Rectal smooth muscle tissue (tissue), 1 donor: ENCODE data around the gene NID2.

Experiments used
- H3K27ac ChIP-seq: one replicate; pipeline ENCODE4 v1.7.0; 2013; ENCODE audit warnings: low read depth, low read length, inconsistent platforms
- H3K27me3 ChIP-seq: one replicate; pipeline ENCODE4 v1.7.0; 2013; ENCODE audit warnings: low read length; ENCODE audit not compliant: control insufficient read depth, insufficient read depth
- H3K36me3 ChIP-seq: one replicate; pipeline ENCODE4 v1.7.0; 2013; ENCODE audit warnings: low read length; ENCODE audit not compliant: control insufficient read depth, insufficient read depth
- H3K4me1 ChIP-seq: one replicate; pipeline ENCODE4 v1.7.0; 2013; ENCODE audit warnings: low read length; ENCODE audit not compliant: control insufficient read depth, insufficient read depth
- H3K4me3 ChIP-seq: one replicate; pipeline ENCODE4 v1.7.0; 2013; ENCODE audit warnings: low read length
- H3K9ac ChIP-seq: one replicate; pipeline ENCODE4 v1.7.0; 2013; ENCODE audit warnings: low read length

The NID2 gene

DNA sequence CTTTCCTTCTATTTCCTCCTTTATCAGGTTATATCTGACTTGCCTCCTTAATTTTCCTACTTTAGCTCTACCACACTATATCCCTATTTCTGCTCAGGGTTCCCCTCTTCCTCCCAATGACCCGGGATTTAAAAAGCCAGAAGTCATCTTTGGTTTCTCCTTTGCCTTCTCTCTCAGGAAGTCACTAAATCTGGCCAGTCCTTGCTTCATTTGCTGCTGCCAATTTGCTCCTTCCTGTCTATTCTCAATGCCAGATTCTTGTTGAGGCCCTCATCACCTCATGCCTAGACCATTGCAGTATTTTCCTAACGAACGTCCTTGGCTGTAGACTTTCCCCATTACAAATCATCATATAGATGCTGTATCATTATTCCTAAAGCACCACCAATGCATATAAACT is 26.5 kb upstream of the NID2 start:
- Histone ChIP-seq H3K9ac (no peak overlapping the region), H3K27ac (no peak overlapping the region), H3K27me3 (no peaks in the 10 kb centered on the region), H3K4me3 (no peak overlapping the region), H3K4me1 (no peaks in the 10 kb centered on the region), H3K36me3 (no peaks in the 10 kb centered on the region)

GRCh38 chr14:52094546-52095271 is 25.9 kb upstream of the NID2 start:
- H3K4me1 ChIP-seq = no peaks in the 10 kb centered on the region
- no peak overlapping the region for H3K4me3 ChIP-seq
- no peak overlapping the region for H3K9ac ChIP-seq
- H3K36me3 ChIP-seq = no peaks in the 10 kb centered on the region
- H3K27ac ChIP-seq = no peak overlapping the region
- no peaks in the 10 kb centered on the region for H3K27me3 ChIP-seq

- no peaks in the 10 kb centered on the region for H3K36me3 ChIP-seq
- H3K9ac ChIP-seq = no peak overlapping the region
- H3K4me1 ChIP-seq = no peaks in the 10 kb centered on the region
- H3K4me3 ChIP-seq = no peak overlapping the region
- no peak overlapping the region for H3K27ac ChIP-seq
- H3K27me3 ChIP-seq = no peaks in the 10 kb centered on the region
These were observed 23.1 kb upstream of the NID2 start for GRCh38 chr14:52091928-52092327.

GRCh38 chr14:52090936-52091335 is 22.1 kb upstream of the NID2 start:
- Histone ChIP-seq H3K9ac (no peak overlapping the region), H3K27ac (no peak overlapping the region), H3K4me3 (no peak overlapping the region), H3K4me1 (no peaks in the 10 kb centered on the region), H3K36me3 (no peaks in the 10 kb centered on the region), H3K27me3 (no peaks in the 10 kb centered on the region)

DNA sequence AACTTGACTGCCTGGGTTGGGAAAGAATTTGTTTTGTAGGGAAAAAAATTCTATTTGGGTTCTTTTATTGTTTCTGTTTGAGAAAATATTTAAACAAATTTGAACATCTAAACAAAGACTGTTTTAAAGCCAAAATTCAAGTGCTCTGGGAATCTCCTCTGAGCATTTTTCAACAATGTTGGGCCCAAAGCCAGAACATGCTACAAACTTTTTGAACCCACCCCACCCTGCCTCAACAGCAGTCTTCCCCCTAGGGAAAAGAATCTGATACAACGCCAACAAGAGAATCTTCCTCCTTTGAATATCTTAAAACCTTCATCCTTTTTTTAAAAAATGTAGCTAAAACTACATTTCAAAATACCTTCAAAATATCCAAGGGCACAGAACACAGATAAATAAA is 20.4 kb upstream of the NID2 start:
- H3K27ac ChIP-seq = no peak overlapping the region

GRCh38 chr14:52086711-52087110 is 17.9 kb upstream of the NID2 start:
- Histone ChIP-seq H3K27me3 (no peaks in the 10 kb centered on the region), H3K27ac (no peak overlapping the region), H3K9ac (no peak overlapping the region), H3K4me1 (no peaks in the 10 kb centered on the region), H3K4me3 (no peak overlapping the region), H3K36me3 (no peaks in the 10 kb centered on the region)

More for the DNA sequence above, 20.4 kb upstream of the NID2 start:
- Histone ChIP-seq H3K4me1 (no peaks in the 10 kb centered on the region), H3K4me3 (no peak overlapping the region), H3K27me3 (no peaks in the 10 kb centered on the region), H3K36me3 (no peaks in the 10 kb centered on the region), H3K9ac (no peak overlapping the region)

DNA sequence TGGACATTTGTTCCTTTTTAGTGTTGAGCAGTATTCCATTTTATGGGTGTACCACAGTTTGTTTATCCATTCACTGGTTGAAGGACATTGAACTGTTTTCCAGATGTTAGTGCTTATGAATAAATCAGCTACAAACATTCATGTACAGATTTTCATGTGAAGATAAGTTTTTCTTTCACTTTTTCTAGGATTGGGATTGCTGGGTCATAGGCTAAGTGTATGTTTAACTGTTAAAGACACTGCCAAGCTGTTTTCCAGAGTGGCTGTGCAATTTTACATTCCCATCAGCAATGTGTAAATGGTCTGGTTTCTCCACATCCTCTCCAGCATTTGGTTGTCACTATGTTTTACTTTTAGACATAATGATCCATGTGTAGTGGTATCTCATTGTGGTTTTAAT is 14.0 kb upstream of the NID2 start:
- no peak overlapping the region for H3K4me3 ChIP-seq
- H3K9ac ChIP-seq = no peak overlapping the region
- no peaks in the 10 kb centered on the region for H3K36me3 ChIP-seq

GRCh38 chr14:52081964-52082363 is 13.1 kb upstream of the NID2 start:
- H3K4me3 ChIP-seq = no peak overlapping the region
- no peak overlapping the region for H3K9ac ChIP-seq
- H3K27ac ChIP-seq = no peak overlapping the region
- no peaks in the 10 kb centered on the region for H3K36me3 ChIP-seq
- no peaks in the 10 kb centered on the region for H3K4me1 ChIP-seq
- no peaks in the 10 kb centered on the region for H3K27me3 ChIP-seq

More for the DNA sequence above, 14.0 kb upstream of the NID2 start:
- Histone ChIP-seq H3K4me1 (no peaks in the 10 kb centered on the region), H3K27me3 (no peaks in the 10 kb centered on the region), H3K27ac (no peak overlapping the region)

- Histone ChIP-seq H3K36me3 (no peaks in the 10 kb centered on the region), H3K4me1 (no peaks in the 10 kb centered on the region), H3K9ac (no peak overlapping the region), H3K27me3 (no peaks in the 10 kb centered on the region), H3K4me3 (no peak overlapping the region), H3K27ac (no peak overlapping the region)
These were observed 12.2 kb upstream of the NID2 start for GRCh38 chr14:52080808-52081755.

DNA sequence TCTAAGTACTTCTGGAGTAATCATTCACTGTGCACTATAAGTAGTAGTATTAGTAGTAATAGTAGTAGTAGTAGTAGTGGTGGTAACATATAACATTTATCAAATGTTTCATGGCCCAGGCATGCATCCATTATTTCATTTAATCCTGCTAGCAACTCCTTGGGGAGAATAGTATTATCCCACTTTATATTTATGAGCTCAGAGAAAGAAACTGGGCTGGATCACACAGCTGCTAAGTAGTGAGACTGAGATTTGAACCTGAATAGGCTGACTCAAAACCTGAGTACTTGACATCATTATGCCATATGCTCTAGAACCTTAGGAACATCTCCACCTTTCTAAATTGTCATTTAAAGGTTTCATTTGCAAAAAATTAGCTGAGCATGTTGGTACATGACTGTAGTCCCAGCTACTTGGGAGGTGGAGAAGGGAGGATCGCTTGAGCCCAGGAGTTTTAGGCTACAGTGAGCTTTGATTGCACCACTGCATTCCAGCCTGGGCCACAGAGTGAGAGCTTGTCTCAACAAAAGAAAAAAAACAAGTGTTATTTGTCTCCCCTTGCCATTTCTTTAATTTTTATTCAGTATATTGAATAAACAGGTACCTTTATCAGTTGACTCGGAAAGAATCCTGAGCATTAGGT is 11.4 kb upstream of the NID2 start:
- H3K27me3 ChIP-seq = no peaks in the 10 kb centered on the region
- no peak overlapping the region for H3K27ac ChIP-seq
- H3K4me1 ChIP-seq = no peaks in the 10 kb centered on the region
- H3K36me3 ChIP-seq = no peaks in the 10 kb centered on the region
- H3K9ac ChIP-seq = no peak overlapping the region
- H3K4me3 ChIP-seq = no peak overlapping the region

- Histone ChIP-seq H3K27ac (no peak overlapping the region), H3K4me1 (no peaks in the 10 kb centered on the region), H3K36me3 (no peaks in the 10 kb centered on the region), H3K27me3 (no peaks in the 10 kb centered on the region), H3K4me3 (no peak overlapping the region), H3K9ac (no peak overlapping the region)
These were observed 10.5 kb upstream of the NID2 start for GRCh38 chr14:52079239-52079959.

DNA sequence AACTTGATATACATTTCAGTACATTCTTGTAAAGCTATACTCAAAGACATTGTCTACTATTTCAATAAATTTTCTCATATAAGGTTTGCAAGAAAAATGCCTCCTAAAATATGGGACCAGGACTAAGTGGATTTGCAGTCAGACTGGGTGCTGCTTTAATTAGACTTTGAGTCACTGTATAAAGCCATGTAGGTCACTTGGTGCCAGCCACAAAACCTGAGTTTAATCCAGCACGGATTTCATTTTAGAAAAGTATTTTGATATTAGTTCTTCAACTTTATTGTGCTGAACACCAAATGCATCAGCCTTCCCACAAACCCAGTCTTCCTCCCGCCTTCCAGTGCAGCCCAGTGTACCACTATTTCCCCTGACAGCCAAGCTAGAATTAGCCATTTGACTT is 9.9 kb upstream of the NID2 start:
- no peak overlapping the region for H3K27ac ChIP-seq
- no peak overlapping the region for H3K4me3 ChIP-seq
- H3K36me3 ChIP-seq = no peaks in the 10 kb centered on the region
- H3K27me3 ChIP-seq = no peaks in the 10 kb centered on the region
- no peaks in the 10 kb centered on the region for H3K4me1 ChIP-seq
- no peak overlapping the region for H3K9ac ChIP-seq
